ENCODE results near the gene SATB2. TPM values are rescaled to one million over a fixed set of nuclear protein-coding genes. Genes with fewer than 3 reads are reported as not detected.

SATB2 gene
- total and polyA plus RNA-seq, 8 donors, result 0.80 to 4.8 (median 3.2) TPM

DNA sequence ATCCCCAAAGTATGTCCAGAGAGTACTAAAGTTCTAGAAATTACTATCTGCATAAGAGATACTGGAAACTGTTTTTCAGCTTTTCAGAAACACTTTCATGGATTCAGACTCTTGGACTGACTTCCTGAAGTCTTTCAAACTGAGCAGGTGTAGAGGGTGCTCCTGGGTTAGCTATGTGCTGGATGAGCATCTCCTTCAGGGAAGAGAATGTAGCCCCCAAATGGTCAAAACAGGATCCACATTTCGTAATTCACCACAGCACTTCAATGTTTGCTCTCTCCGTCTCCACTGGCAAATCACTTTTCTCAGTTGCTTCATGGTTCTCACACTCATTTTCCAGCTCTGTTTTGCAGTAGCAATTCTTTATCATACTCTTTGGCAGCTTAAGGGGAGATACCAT is 23.2 kb upstream of the SATB2 start:
- no peak for FAIRE-seq
- Histone ChIP-seq H3K4me3 (no peak overlapping the region), H3K9me3 (no peaks in the 10 kb centered on the region), H3K4me1 (no peaks in the 10 kb centered on the region), H3K36me3 (no peaks in the 10 kb centered on the region), H3K27ac (no peak overlapping the region), H3K27me3 (peaks cover 0 to 5% (median 0%) of the 10 kb centered on the region in 4 donors)
- ATAC-seq, result no peak
- intact Hi-C loops (cut with DNase I), result loop anchor here in 1 of 3 donors (10.0 kb wide), 1 partner anchor 1166 kb away; no protein-coding TSS in a partner anchor
- WGBS, 2 donors, result 34 to 58% methylated on average over 2 of the region's 2 CpGs
- DNase-seq, result no peak
- no peak for TF ChIP-seq CTCF (IDR thresholded peaks at IDR 0.05)

DNA sequence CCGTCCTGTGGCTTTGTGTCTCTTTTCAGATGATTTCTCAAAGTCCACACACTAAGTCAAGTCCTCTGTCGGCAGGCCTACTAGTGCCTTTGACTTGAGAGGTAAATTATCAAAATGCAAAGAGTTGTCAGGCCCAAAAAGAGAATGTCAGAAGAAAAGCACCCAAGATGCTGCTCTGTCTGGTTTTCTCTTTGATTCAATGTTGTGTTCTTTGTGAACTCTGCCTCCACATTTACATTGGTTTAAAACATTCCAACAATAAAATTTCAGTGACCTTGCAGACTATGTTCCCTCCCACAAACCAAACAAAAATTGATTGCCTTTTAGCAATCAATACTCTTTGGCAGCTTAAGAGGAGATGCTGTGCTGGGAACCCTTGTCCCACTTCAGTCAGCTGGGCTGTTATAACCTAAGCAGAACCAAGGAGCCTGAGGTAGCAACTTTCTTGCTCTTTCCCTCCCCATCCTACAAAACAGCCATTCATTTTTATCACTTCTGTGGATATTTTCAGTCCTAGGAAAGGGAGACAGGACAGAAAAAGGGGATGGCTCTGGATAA is 19.6 kb upstream of the SATB2 start:
- H3K27ac ChIP-seq, result no peak overlapping the region
- no peak for FAIRE-seq
- intact Hi-C loops (cut with DNase I), result no loop called here
- no peaks in the 10 kb centered on the region for H3K9me3 ChIP-seq
- H3K4me3 ChIP-seq, result no peak overlapping the region
- no peaks in the 10 kb centered on the region for H3K4me1 ChIP-seq
- WGBS, 2 donors, result 60 to 77% methylated on average over 2 of the region's 2 CpGs
- DNase-seq, result no peak
- no peaks in the 10 kb centered on the region for H3K36me3 ChIP-seq
- H3K27me3 ChIP-seq, result peaks cover 0 to 3% (median 0%) of the 10 kb centered on the region in 4 donors
- TF ChIP-seq CTCF (IDR thresholded peaks at IDR 0.05), result no peak
- ATAC-seq, result no peak

- intact Hi-C loops (cut with DNase I), result no loop called here
- peaks cover 8 to 49% (median 10%) of the 10 kb centered on the region in 4 donors for H3K27me3 ChIP-seq
- WGBS, 2 donors, result 7% methylated on average over 35 of the region's 35 CpGs
- H3K36me3 ChIP-seq, result no peaks in the 10 kb centered on the region
- ATAC-seq (peak; percentile 94 to 99 (median 96)), FAIRE-seq (no peak), DNase-seq (peak in 5 of 6 donors; percentile 59 to 92 (median 82))
- peak overlapping the region in 2 of 4 donors; percentile 19 to 25 for H3K4me3 ChIP-seq
- peaks cover 0 to 7% (median 0%) of the 10 kb centered on the region in 3 donors for H3K4me1 ChIP-seq
- no peak overlapping the region for H3K27ac ChIP-seq
- TF ChIP-seq CTCF (IDR thresholded peaks at IDR 0.05), result peak; percentile 46 to 70 (median 60)
- no peaks in the 10 kb centered on the region for H3K9me3 ChIP-seq
Observed at GRCh38 chr2:199471443-199472057, 13.8 kb upstream of the SATB2 start.

DNA sequence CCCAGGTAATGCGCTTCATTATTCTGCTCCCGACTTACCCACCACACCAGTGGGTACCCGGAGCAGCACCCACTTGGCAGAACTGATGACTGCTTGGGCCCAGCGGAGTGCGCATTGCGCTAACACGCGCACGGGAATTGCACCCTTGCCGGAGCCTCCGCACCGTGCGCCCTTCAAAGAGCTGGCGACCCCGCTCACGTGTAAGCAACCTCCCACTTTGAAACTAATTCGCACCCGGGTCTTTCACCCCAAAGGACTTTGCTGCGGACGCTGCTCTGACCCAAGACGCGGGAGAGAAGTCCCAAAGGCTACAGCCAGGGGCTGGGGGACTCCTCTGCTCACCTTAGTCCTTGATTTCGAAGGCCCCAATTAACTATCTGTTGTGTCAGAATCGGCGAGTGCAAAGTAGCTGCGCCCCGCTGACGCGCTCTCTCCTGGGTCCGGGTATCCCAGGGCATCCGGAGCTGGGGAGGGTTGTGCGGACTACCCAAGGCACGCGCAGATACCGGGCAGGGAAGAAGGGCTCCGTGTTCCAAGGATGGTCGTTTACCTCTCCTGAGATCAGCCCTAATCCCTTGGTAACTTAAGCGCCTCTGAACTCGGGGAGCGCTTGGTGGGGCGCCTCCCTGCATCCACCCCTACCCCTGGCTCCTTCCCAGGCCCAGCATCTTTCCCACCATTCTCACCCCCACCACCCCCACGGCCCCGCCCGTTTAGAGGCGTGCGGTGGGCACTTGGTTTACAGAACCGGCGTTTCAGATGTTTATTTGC is 13.1 kb upstream of the SATB2 start:
- FAIRE-seq (no peak), DNase-seq (peak in 1 of 6 donors; percentile 58), ATAC-seq (peak in 2 of 4 donors; percentile 13 to 18)
- intact Hi-C loops (cut with DNase I), result no loop called here
- no peak for TF ChIP-seq CTCF (IDR thresholded peaks at IDR 0.05)
- Histone ChIP-seq H3K36me3 (no peaks in the 10 kb centered on the region), H3K4me1 (peaks cover 0 to 7% (median 0%) of the 10 kb centered on the region in 3 donors), H3K4me3 (peak overlapping the region in 2 of 4 donors; percentile 19 to 25), H3K9me3 (no peaks in the 10 kb centered on the region), H3K27ac (no peak overlapping the region), H3K27me3 (peaks cover 8 to 53% (median 12%) of the 10 kb centered on the region in 4 donors)
- WGBS, 2 donors, result 6% methylated on average over 48 of the region's 48 CpGs

Measured in pancreas (tissue), 10 donors.